ENCODE measurements around the gene PPAN. TPM values are rescaled to one million over a fixed set of nuclear protein-coding genes. Genes with fewer than 3 reads are reported as not detected.

The PPAN gene
- total RNA-seq, 4 donors from 2014 or later: 26.2 to 33.0 (median 29.7) TPM

- TF ChIP-seq CTCF (IDR thresholded peaks at IDR 0.05): no peak
- TF ChIP-seq POLR2A (IDR thresholded peaks at IDR 0.05): no peak
- DNase-seq: no peak
- no peak overlapping the region for H3K27ac ChIP-seq
- intact Hi-C loops (cut with DNase I): no loop called here
- H3K4me3 ChIP-seq (replicated peaks in 1 of 3): no peak overlapping the region
- no peaks in the 10 kb centered on the region for H3K27me3 ChIP-seq
- H3K4me1 ChIP-seq: peaks cover 3 to 11% of the 10 kb centered on the region in 2 donors
- no peaks in the 10 kb centered on the region for H3K9me3 ChIP-seq
- no peaks in the 10 kb centered on the region for H3K36me3 ChIP-seq
- WGBS, 2 donors: 90% methylated on average over 13 of the region's 13 CpGs
Observed at GRCh38 chr19:10091895-10092641, 14.1 kb upstream of the PPAN start.

GRCh38 chr19:10092648-10093294 is 13.4 kb upstream of the PPAN start:
- DNase-seq: no peak
- Histone ChIP-seq H3K27me3 (no peaks in the 10 kb centered on the region), H3K4me3 (replicated peaks in 1 of 3) (no peak overlapping the region), H3K36me3 (no peaks in the 10 kb centered on the region), H3K9me3 (no peaks in the 10 kb centered on the region), H3K4me1 (peaks cover 3 to 10% of the 10 kb centered on the region in 2 donors), H3K27ac (no peak overlapping the region)
- WGBS, 2 donors: 93 to 98% methylated on average over 7 to 9 of the region's 9 CpGs
- TF ChIP-seq CTCF (IDR thresholded peaks at IDR 0.05) (no peak), POLR2A (IDR thresholded peaks at IDR 0.05) (no peak)
- intact Hi-C loops (cut with DNase I): no loop called here

GRCh38 chr19:10093295-10094186 is 12.6 kb upstream of the PPAN start:
- intact Hi-C loops (cut with DNase I): no loop called here
- Histone ChIP-seq H3K36me3 (no peaks in the 10 kb centered on the region), H3K27me3 (no peaks in the 10 kb centered on the region), H3K27ac (no peak overlapping the region), H3K4me3 (replicated peaks in 1 of 3) (no peak overlapping the region), H3K9me3 (no peaks in the 10 kb centered on the region), H3K4me1 (peaks cover 3 to 10% of the 10 kb centered on the region in 2 donors)
- no peak for DNase-seq
- TF ChIP-seq POLR2A (IDR thresholded peaks at IDR 0.05): no peak
- no peak for TF ChIP-seq CTCF (IDR thresholded peaks at IDR 0.05)
- 91 to 92% methylated on average over 17 to 20 of the region's 22 CpGs for WGBS, 2 donors

GRCh38 chr19:10095622-10095947 is 10.6 kb upstream of the PPAN start:
- peaks cover 3 to 10% of the 10 kb centered on the region in 2 donors for H3K4me1 ChIP-seq
- no peaks in the 10 kb centered on the region for H3K9me3 ChIP-seq
- intact Hi-C loops (cut with DNase I): no loop called here
- 47 to 49% methylated on average over 7 of the region's 7 CpGs for WGBS, 2 donors
- no peaks in the 10 kb centered on the region for H3K27me3 ChIP-seq
- no peaks in the 10 kb centered on the region for H3K36me3 ChIP-seq
- H3K4me3 ChIP-seq (replicated peaks in 1 of 3): no peak overlapping the region
- TF ChIP-seq POLR2A (IDR thresholded peaks at IDR 0.05) (no peak), CTCF (IDR thresholded peaks at IDR 0.05) (no peak)
- peak overlapping the region in 1 of 3 donors; percentile 60 for H3K27ac ChIP-seq
- no peak for DNase-seq
